Lung microvascular endothelial cell (primary cell): ENCODE data around the gene CMTM2. TPM values are rescaled to one million over a fixed set of nuclear protein-coding genes. Genes with fewer than 3 reads are reported as not detected.

ENCODE experiments used
- DNase-seq, 2 donors: peaks; one replicate each; pipeline versions ENCODE4 v3.0.0 to v3.0.0-alpha.2; 2010; ENCODE audit warnings: low read depth in 2 of 2
- total RNA-seq: library from RNA; depleted of rRNA; stranded (reverse); fragments of >200 nt; gene quantifications from 2 replicates; pipeline ENCODE4 v1.2.1, GENCODE V29; 2014

The CMTM2 gene, protein sequence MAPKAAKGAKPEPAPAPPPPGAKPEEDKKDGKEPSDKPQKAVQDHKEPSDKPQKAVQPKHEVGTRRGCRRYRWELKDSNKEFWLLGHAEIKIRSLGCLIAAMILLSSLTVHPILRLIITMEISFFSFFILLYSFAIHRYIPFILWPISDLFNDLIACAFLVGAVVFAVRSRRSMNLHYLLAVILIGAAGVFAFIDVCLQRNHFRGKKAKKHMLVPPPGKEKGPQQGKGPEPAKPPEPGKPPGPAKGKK
- not detected in 2 replicates for total RNA-seq

DNA sequence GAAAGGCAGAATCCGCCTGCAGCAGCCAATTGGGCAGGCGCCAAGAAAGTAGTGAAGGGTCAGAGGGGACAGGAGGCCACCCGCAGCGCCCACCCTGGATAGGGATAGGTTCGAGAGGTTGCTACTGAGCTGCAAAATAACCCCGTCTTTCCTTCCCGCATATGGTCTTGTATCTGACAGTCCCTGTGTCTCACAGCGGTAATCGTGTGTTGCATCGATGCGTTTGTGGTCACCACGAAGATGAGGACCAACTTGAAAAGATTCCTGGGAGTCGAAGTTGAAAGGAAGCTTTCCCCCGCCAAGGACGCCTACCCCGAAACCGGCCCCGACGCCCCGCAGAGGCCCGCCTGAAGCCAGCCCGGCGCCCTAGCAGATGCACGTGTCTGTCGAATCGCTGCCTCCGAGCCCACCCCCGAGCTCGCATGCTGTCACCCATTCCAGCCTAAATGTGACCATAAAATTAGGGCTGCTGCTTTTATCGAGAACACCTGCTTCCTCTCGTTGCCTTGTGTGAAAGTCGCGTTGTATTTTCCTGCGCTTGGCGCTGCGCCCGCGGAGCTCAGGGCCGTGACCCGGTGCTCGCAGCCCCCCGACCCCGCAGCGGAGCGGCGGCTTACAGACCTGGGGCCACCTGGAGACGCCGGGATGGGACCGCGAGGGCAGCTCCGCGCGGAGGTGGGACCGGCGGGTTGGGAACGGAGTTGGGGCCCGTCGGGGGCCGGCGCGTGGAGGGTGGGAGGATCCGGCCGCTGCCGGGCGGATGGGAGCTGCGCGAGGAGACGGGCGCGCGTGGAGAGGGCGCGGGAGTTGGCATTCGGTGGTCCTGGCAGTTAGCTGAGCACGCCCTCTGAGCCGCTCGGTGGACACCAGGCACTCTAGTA, at the start of gene CMTM2:
TSS of gene CMTM2 (plus strand) at position 813 of the 881 bp plus-strand sequence. CDS start 145 bp downstream, outside the sequence.
- DNase-seq: peak in 1 of 2 donors; percentile 39

DNA sequence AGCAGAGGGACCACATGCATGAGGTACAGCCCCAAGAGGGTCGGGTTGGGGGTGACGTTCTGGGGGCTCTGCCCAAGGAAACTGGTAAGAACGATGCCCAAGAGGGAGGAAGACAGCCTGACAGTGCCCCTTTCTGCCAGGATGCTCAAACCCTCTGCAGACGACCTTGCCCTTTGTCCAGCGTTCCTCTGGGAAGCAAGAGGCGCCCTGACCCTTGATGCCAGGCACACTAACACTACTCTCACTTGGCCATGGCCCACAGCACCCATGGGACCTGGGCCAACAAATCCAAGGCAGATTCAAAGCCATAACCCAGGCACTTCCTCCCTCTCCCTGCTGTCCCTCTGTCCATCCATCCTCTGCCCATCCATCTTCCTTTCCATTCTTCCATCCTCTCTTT, 49.8 kb upstream of the CMTM2 start:
- DNase-seq: no peak

DNA sequence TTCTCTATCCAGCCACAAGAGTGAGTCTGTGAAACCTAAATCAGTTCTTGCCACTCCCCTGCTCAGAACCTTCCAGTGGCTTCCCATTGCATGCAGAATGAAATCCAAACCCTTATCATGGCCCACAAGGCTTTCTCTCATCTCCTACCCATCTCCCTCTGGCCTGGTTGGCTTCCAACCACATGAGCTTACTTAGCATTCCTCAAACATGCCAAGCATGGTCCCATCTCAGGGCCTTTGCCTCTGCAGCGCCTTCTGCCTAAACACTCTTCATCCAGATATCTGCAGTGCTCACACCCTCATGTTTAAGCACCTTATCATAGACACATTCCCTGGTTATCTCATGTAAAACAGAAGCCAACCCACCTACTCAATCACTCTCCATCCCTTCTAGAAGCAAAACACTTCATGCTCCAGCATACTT, 44.9 kb upstream of the CMTM2 start:
- no peak for DNase-seq

DNA sequence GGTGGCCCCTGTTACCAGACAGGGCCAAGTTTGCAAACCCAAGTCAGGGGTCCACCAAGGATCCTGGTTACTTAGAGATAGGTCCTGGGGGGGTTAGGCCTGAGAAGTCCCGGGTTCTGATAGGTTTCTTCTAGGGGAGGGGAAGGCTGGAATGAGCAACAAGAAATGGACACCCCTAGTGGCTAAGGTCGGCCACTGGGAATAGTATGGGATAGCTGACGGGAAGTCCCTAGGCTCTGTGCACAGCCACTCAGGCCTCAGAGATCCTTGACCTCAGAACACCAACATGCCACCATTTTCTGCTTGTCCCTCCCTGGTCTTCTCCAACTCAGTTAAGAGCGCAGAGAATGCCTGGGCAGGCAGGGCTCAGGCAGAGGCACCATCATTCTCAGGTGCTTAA, 42.7 kb upstream of the CMTM2 start:
- no peak for DNase-seq

DNA sequence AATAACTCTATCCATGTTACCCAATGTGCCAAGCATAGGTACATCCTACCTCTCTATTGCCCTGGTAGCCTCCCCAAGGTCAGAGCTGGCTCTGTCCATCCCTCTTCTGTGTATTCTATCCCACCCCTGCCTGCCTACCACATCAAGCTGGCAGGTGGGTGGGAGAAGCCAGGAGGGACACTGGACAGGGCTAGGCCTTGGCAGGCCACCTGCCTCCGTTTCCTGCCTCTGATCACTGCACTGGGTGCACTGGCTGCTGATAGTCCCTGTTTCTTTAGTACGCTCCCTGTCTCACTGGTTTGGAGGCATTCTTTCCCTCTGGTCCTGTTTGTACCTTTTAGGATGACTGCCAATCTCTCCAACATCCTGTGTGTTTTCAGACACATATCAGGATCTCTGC, 42.0 kb upstream of the CMTM2 start:
- DNase-seq: no peak

DNA sequence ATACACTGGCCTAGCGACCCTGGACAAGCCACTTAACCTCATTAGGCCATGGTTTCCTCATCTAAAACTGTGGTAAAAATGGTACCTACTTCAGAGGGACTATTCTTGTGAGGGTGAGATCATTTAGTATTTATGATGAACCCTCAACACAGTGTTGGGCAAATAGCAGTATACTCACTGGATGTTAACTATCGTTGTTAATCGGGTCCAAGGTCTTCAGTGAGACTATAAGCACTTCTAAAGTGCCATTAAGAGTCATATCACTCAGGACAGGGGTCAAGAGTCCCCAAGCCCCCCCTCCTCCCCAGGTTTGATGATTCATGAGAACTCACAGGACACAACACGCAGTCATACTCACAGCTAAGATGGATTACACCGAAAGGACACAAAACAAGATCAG, 40.4 kb upstream of the CMTM2 start:
- no peak for DNase-seq

DNA sequence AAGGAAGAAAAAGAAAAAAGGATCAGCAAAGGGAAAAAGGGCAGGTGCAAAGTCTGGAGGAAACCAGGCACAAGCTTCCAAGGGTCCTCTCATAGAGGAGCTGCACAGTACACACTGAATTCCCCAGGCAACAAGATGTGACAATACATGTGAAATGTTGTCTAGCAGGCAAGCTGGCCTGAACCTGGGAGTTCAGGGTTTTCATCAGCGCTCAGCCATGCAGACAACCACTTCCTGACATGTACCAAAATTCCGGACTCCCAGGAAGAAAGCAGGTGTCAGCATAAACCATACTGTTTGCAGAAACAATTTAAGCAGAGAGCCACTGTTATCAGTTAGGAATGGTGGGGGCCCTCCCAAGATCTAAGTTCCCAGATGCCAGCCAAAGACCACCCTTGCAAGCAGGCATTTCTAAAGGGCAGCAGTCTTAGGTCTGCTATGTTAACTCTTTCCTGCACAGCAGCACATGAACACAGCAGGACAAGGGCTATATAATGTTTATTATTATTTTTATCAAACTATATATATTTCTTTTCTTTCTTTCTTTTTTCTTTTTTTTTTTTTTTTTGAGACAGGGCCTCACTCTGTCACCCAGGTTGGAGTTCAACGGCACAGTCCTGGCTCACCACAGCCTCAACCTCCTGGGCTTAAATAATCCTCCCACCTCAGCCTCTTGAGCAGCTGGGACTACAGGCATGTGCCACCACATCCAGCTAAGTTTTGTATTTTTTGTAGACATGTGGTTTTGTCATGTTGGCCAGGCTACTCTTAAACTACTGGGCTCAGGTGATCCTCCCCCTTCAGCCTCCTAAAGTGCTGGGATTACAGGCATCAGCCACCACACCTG, 39.4 kb upstream of the CMTM2 start:
- peak in 1 of 2 donors; percentile 29 for DNase-seq

DNA sequence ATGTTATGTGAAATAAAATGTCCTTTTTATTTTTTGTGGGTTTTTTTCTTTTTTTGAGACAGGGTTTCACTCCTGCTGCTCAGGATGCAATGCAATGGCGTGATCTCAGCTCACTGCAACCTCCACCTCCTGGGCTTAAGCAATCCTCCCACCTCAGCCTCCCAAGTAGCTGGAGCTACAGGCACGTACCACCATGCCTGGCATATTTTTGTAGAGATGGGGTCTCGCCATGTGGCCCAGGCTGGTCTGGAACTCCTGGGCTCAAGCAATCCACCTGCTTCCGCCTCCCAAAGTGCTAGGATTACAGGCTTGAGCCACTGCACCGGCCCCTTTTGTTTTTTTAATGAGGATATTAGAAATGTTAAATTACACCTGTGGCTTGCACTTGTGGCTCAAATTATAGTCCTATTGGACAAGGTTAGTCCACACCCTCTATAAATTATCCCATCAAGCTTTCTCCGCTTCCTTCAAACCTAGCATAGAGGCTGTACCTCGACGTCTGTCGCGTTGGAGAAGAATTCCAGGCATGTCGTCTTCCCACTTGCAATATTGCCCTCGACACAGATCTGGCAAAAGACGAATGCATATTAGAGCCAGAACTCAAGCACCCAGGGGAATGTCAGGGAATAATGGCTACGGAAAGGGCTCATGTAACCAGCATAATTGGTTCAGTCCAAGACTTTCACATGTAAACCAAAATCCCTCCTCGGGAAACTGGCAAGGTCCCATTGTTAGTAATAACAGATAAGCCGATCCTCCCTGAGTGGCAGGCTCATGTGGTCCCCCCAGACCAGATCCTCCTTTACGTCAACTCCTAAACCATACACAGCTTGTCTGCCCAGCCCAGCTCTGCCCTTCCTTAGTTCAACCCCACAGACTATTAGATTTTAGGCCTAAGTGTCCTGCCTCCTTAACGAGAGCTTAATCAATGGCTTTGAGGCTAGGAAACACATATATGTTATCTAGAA, 37.6 kb upstream of the CMTM2 start:
- DNase-seq: no peak

DNA sequence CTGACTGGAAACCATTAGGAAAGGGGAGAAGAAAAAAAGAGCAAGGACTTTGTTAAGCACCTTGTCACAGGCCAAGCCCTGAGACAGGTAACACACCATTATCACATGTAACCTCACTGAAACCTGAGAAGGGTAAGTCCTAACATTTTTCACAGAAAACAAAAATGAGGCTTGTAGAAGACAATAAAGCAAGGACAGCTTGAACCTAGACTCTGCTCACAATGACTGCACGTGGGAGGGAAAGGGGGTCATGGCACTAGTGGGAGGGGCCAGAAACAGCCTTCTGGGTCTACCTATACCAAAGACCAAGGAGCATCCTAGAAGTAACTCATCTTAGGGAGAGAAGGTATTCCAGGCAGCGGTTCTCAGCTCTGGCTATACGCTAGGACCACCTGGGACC, 36.9 kb upstream of the CMTM2 start:
- DNase-seq: no peak

DNA sequence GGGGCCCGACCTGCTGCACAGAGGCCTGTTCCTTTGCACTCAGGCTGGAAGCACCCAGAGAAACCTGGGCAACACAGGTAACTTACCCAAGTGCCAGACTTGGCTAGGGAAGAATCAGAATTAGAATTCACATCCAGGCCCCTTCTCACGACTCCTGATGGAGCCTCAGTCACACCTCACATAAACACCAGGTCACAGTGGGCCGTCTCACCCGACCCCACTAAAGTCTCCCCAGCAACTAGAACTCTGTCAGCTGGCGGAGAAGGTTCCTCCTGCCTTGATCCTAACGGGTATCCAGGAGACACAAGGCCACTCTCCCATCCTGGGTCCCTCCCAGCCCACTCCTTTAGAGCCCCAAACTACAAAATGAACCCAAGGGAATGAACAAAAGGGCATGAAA, 35.7 kb upstream of the CMTM2 start:
- DNase-seq: no peak

DNA sequence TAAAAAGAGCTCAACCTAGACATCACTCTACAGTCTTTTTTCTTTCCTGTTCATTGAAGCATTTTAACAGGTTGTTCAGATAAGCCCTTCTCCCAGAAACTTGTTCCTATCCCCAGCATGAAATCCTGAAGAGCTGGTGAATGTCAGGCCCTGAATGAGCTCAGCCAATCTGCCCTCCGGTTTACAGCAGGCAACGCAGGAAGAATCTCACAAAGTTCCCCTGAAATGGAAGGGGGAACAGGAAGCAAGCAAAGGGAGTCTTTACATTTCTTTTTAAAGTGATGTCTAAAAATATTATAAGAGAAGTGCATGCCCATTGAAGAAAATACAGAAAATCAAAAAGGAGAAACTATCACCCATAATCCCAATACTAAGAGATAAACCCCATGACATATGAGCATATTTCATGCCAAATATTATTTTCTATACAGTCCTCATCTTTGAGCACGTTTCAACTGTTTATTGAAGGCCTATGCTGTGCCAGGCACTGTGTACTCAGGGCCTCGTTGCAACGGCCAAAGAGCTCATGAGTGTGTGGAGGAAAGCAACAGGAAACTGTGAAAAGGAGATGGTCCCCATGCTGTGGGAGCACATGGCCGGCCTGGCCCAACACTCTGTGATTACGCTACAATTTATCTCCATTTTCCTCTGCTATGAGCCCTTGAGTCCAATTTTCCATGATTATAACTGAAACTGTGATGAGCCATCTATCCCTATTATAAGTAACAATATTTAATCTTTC, 35.1 kb upstream of the CMTM2 start:
- DNase-seq: no peak

DNA sequence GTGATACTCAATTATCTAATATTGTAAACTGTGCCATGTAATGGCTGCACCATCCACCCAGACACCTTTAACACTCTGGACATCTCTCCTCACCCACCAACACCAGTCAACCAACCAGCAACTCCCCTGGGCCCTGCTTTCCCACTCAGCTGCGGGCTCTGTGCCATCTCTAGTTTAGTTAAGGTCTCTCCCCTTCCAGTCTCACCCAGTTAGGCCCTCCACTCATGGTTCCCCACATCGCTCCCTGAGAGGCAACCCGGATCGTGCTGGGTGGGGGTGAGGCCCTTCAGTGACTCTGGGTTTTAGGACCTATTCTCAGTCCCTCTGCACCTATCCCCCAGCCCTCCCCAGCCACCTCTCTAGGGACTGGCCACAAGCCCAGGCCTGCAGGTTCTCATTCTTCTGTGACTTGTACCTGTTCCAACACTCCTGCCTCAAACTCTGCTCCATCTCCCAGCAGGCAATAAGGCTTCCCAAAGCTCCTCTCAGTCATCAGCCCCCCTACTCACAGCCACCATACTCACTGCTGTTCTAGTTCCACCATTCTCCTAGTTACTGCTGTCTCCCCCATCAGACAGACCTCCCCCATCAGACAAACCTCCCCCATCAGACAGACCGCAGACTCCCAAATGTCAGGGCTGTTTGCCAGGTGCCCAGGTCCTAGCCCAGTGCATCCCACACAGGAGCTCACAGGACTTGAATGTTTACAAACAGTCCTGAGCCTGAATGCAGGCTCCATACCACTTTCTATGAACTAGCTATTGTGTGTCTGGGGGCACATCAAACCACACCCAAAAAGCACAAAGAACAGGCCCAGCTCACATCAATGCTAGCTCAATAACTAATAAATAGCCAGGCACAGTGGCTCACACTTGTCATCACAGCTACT, 31.9 kb upstream of the CMTM2 start:
- DNase-seq: no peak

DNA sequence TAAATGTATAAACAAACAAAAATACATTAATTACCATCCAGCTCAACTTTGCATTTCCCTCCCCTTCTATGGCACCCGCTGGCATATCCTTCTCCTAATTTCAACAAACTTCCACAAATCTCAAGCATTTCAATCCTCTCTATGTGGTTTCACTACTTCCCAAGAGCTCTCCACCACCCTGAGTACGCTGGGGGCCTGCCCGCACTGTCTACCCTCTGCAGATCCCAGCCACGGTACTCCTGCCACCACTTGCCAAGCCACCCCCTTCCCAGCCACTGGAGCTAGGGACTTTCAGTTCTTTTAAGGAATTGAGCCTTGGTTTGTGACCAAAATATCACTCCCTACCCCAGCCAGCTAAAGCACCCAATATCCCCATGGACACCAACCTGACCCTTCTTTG, 31.2 kb upstream of the CMTM2 start:
- no peak for DNase-seq

DNA sequence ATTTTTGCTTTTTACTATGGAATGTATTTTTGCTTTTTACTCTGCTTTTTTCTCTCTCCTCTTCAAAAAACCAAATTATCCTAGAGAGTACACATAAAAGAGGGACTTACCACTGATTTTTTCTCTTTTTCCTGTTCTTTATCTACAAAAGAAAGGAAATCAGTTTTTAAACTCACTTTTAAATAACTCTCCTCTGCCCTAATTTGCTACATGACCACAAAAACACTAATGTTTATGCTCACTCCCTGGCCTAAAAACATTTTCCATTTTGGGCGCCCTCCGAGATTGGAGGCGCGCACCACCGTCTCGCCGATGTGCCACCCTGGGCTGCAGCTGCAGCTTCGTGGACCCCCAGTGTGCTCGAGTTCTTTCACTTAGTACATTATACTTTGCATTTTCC, 30.4 kb upstream of the CMTM2 start:
- no peak for DNase-seq

DNA sequence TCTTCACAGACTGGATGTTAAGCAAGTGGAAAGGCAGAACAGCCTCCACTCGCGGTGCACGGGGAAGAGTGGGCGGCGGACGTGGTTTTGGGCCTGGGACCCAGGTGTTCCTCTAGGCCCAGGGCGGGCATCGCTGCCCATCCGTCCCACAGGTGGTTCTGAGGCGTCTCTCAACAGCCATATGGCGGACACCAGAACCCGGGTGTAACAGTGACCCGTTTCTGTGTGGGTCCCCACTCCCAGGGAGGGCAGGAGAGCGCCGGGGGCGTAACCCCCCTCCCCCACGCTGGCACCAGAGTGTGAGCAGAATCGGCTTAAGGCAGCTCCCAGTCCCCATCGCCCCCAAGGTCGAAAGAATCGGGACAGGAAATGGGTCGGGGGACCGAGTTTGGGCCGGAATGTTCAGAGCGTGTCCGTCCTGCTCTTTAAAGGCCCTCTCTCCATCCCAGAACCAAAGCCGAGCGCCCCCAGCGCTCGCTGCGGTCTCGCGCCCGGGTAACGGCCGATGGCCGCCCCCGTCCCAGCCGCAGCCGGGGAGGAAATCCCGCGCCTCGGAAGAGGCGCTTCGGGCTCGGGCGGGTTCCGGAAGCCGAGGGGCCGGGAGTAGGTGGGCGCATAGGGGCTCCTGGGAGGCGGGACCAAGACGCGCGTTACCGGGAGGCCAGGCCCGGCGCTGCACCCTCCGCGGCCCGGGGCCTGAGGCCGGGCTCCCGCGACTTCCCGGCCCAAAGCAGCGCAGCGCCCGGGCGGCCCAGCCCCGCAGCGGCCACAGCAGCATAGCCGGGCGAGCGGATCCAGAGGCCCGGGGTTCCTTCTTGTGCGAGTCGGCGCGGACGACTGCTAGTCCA, 29.8 kb upstream of the CMTM2 start, which contains the start of gene TK2:
TSS of gene TK2 (minus strand) at position 839 of the 848 bp plus-strand sequence. CDS start at position 778, 61 bp downstream.
- DNase-seq: peak; percentile 61 to 85

DNA sequence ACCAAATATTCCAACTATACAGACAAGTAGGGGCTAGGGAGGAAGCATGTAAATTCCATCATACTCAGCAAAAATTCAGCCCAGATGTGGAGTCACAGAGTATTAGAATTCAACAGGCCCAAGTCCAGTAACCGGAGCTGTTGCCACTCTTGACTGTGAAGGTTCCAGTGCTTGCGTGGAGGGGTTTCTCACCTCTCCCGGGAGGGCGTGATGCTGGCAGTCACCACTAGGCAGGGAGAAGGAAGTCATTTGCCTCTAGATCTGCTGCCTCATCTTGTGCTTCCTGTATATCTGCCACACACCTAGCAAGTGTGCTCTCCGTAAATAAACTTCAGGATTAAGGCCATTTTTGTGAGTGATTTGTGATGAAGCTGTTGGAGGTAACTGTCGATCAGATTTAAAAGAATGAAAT, 27.9 kb upstream of the CMTM2 start:
- peak; percentile 29 to 40 for DNase-seq

DNA sequence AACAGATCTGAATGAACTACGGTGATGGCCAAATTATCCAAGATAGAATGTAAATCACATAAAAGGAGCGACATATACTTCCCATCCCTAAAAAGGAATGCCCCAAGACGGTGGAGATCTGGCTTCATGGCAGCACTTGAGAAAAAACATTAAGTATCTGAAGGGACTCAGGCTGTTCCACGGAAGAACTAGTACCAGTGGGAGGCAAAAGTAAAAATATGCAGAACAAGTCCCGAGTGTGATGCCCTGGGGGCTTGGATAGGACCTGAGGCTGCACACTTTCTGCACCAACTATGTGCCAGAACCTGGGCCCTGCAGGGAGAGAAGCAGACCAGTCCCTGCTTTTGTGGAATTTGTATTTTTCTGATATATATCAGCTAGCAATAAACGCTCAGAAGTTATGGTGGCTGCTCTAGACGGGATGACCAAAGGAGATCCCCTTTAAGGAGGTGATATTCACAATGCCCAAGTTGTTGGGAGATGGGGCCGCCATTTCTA, 27.4 kb upstream of the CMTM2 start:
- DNase-seq: peak in 1 of 2 donors; percentile 10
